ENCODE data around the gene TWIST2. TPM values are rescaled to one million over a fixed set of nuclear protein-coding genes. Genes with fewer than 3 reads are reported as not detected.

Gene TWIST2
- total and polyA plus RNA-seq, 2 donors, result 1.2 to 1.9 TPM

DNA sequence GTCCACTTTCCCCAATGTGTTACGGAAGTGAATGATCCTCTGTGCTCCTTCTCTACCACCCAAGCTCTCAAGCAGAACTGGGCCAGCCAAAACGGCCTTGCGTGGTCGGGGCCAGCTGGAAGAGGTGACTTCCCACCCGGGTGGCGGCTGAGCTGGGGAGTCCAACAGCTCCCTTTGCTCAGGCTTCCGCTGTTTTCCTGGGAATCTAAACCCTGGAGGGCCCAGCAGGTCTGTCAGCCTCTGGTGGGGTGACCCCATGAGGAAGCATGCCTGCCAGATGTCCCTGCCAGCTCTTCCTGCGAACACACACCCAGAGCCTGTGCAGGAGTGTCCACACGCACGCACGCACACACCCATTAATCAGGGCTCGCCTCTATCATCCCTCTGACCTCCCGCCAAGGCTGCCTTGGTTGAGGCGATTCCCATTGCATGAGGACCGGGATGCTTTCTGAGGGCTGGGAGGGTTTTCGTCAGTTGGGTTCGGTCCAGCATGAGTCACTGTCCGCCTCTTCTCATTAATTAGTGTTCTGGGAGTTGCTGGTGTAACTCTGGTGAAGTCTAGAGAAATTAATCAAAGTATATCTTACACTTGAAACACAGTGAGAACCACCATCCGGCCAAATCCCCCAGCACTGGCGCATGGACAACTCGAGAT lies 90.6 kb downstream of the TWIST2 start:
- Histone ChIP-seq H3K4me3 (ENCODE audit: low read length in 2 of 2) (no peak overlapping the region), H3K9me3 (ENCODE audit: control insufficient read depth in 2 of 2, insufficient read depth in 1 of 2, low read length in 1 of 2) (no peaks in the 10 kb centered on the region), H3K36me3 (ENCODE audit: control insufficient read depth in 2 of 2, insufficient read depth in 2 of 2, low read length in 1 of 2) (no peaks in the 10 kb centered on the region), H3K27ac (ENCODE audit: low read depth in 1 of 2, low read length in 1 of 2) (no peak overlapping the region), H3K4me1 (ENCODE audit: control insufficient read depth in 2 of 2, insufficient read depth in 2 of 2, low read length in 2 of 2) (no peaks in the 10 kb centered on the region), H3K27me3 (ENCODE audit: control insufficient read depth in 2 of 2, insufficient read depth in 1 of 2, low read length in 1 of 2) (no peaks in the 10 kb centered on the region)
- DNase-seq (ENCODE audit: low read depth in 6 of 9, low spot score in 9 of 9), result no peak
- 92% methylated on average over 21 of the region's 21 CpGs for WGBS

GRCh38 chr2:238939074-238939473 lies 91.2 kb downstream of the TWIST2 start:
- no peaks in the 10 kb centered on the region for H3K36me3 ChIP-seq (ENCODE audit: control insufficient read depth in 2 of 2, insufficient read depth in 2 of 2, low read length in 1 of 2)
- H3K27ac ChIP-seq (ENCODE audit: low read depth in 1 of 2, low read length in 1 of 2), result no peak overlapping the region
- DNase-seq (ENCODE audit: low read depth in 6 of 9, low spot score in 9 of 9), result no peak
- H3K4me3 ChIP-seq (ENCODE audit: low read length in 2 of 2), result no peak overlapping the region
- no peaks in the 10 kb centered on the region for H3K9me3 ChIP-seq (ENCODE audit: control insufficient read depth in 2 of 2, insufficient read depth in 1 of 2, low read length in 1 of 2)
- no peaks in the 10 kb centered on the region for H3K4me1 ChIP-seq (ENCODE audit: control insufficient read depth in 2 of 2, insufficient read depth in 2 of 2, low read length in 2 of 2)
- no peaks in the 10 kb centered on the region for H3K27me3 ChIP-seq (ENCODE audit: control insufficient read depth in 2 of 2, insufficient read depth in 1 of 2, low read length in 1 of 2)
- WGBS, result 92% methylated on average over 6 of the region's 6 CpGs

DNA sequence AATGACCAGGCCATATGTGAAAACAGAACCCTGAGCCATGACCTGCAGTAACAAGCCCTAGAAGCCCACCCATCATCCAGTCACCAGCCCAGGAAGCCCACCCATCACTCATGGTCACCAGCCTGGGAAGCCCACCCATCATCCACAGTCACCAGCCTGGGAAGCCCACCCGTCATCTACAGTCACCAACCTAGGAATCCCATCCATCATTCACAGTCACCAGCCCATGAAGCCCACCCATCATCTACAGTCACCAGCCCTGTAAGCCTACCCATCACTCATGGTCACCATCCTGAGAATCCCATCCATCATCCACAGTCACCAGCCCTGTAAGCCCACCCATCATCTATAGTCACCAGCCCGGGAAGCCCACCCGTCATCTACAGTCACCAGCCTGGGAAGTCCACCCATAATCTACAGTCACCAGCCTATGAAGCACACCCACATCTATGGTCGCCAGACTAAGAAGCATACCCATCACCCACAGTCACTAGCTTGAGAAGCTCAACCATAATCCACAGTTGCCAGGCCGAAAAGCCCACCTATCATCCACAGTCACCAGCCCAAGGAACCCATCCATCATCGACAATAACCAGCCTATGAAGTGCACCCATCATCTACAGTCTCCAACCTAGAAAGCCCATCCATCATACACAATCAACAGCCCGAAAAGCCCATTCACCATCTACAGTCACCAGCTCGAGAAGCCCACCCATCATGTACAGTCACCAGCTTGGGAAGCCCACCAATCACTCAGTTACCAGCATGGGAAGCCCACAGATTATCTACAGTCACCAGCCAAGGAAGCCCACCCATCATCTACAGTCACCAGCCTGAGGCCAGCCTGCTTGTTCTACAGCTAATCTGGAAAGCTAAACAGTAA lies 91.9 kb downstream of the TWIST2 start:
- Histone ChIP-seq H3K27ac (ENCODE audit: low read depth in 1 of 2, low read length in 1 of 2) (no peak overlapping the region), H3K4me1 (ENCODE audit: control insufficient read depth in 2 of 2, insufficient read depth in 2 of 2, low read length in 2 of 2) (no peaks in the 10 kb centered on the region), H3K36me3 (ENCODE audit: control insufficient read depth in 2 of 2, insufficient read depth in 2 of 2, low read length in 1 of 2) (no peaks in the 10 kb centered on the region), H3K9me3 (ENCODE audit: control insufficient read depth in 2 of 2, insufficient read depth in 1 of 2, low read length in 1 of 2) (no peaks in the 10 kb centered on the region), H3K4me3 (ENCODE audit: low read length in 2 of 2) (no peak overlapping the region), H3K27me3 (ENCODE audit: control insufficient read depth in 2 of 2, insufficient read depth in 1 of 2, low read length in 1 of 2) (no peaks in the 10 kb centered on the region)
- no peak for DNase-seq (ENCODE audit: low read depth in 6 of 9, low spot score in 9 of 9)
- 95% methylated on average over 8 of the region's 8 CpGs for WGBS

DNA sequence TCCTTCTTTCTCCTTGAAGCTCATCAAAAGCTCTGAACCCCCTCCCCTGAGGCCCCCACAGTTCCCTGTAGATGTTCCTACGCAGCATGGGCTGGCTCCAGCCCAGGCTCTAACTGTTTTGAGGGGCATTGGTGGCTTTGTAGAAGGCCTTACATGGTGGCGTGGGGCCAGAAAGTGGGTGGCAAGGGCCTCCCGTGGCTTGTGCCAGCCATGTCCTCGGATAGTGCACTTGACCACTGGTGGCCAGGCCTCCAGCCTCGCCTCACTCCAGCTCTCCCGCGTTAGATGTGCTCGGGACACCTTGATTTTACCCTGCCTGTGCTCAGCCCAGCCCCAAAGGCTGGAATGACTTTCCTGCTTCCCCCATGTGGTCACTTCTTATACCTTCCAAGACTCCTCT lies 92.9 kb downstream of the TWIST2 start:
- DNase-seq (ENCODE audit: low read depth in 6 of 9, low spot score in 9 of 9), result no peak
- Histone ChIP-seq H3K27me3 (ENCODE audit: control insufficient read depth in 2 of 2, insufficient read depth in 1 of 2, low read length in 1 of 2) (no peaks in the 10 kb centered on the region), H3K4me1 (ENCODE audit: control insufficient read depth in 2 of 2, insufficient read depth in 2 of 2, low read length in 2 of 2) (no peaks in the 10 kb centered on the region), H3K36me3 (ENCODE audit: control insufficient read depth in 2 of 2, insufficient read depth in 2 of 2, low read length in 1 of 2) (no peaks in the 10 kb centered on the region), H3K4me3 (ENCODE audit: low read length in 2 of 2) (no peak overlapping the region), H3K9me3 (ENCODE audit: control insufficient read depth in 2 of 2, insufficient read depth in 1 of 2, low read length in 1 of 2) (peaks cover 0 to 2% of the 10 kb centered on the region in 2 donors), H3K27ac (ENCODE audit: low read depth in 1 of 2, low read length in 1 of 2) (no peak overlapping the region)
- WGBS, result 85% methylated on average over 8 of the region's 8 CpGs

- Histone ChIP-seq H3K27me3 (ENCODE audit: control insufficient read depth in 2 of 2, insufficient read depth in 1 of 2, low read length in 1 of 2) (no peaks in the 10 kb centered on the region), H3K4me1 (ENCODE audit: control insufficient read depth in 2 of 2, insufficient read depth in 2 of 2, low read length in 2 of 2) (no peaks in the 10 kb centered on the region), H3K36me3 (ENCODE audit: control insufficient read depth in 2 of 2, insufficient read depth in 2 of 2, low read length in 1 of 2) (no peaks in the 10 kb centered on the region), H3K27ac (ENCODE audit: low read depth in 1 of 2, low read length in 1 of 2) (no peak overlapping the region), H3K9me3 (ENCODE audit: control insufficient read depth in 2 of 2, insufficient read depth in 1 of 2, low read length in 1 of 2) (peaks cover 0 to 7% of the 10 kb centered on the region in 2 donors), H3K4me3 (ENCODE audit: low read length in 2 of 2) (no peak overlapping the region)
- 80% methylated on average over 7 of the region's 7 CpGs for WGBS
- DNase-seq (ENCODE audit: low read depth in 6 of 9, low spot score in 9 of 9), result no peak
These were observed 93.4 kb downstream of the TWIST2 start for GRCh38 chr2:238941262-238941792.

- no peak for DNase-seq (ENCODE audit: low read depth in 6 of 9, low spot score in 9 of 9)
- Histone ChIP-seq H3K4me1 (ENCODE audit: control insufficient read depth in 2 of 2, insufficient read depth in 2 of 2, low read length in 2 of 2) (no peaks in the 10 kb centered on the region), H3K27me3 (ENCODE audit: control insufficient read depth in 2 of 2, insufficient read depth in 1 of 2, low read length in 1 of 2) (no peaks in the 10 kb centered on the region), H3K27ac (ENCODE audit: low read depth in 1 of 2, low read length in 1 of 2) (no peak overlapping the region), H3K9me3 (ENCODE audit: control insufficient read depth in 2 of 2, insufficient read depth in 1 of 2, low read length in 1 of 2) (peaks cover 0 to 15% of the 10 kb centered on the region in 2 donors), H3K4me3 (ENCODE audit: low read length in 2 of 2) (no peak overlapping the region), H3K36me3 (ENCODE audit: control insufficient read depth in 2 of 2, insufficient read depth in 2 of 2, low read length in 1 of 2) (no peaks in the 10 kb centered on the region)
- WGBS, result 90% methylated on average over 19 of the region's 19 CpGs
These were observed 94.3 kb downstream of the TWIST2 start for GRCh38 chr2:238942080-238942725.

DNA sequence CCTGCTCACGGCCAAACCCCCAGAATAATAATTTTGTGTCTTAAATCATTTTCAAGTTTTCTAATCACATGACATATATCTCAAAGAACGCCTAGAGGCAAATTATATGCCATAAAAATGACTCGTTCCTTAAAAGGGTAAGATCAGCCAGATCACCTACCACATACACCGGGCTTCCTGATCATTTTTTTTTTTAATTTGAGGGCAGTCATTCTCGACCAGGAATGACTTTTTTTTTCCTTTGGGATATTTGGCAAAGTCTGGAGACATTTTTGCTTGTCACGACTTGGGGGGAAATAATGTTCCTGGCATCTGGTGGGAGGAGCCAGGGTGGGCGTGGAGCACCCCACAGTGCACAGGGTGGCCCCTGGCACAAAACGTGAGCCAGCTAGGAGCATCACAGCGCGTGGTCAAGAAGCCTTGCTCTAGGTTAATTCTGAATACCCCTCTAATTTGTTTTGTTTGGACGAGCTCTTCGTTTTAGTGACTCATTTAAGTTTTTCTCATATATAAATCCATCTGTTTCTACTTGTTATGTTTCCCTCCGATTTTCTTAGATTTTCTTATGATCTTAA lies 94.9 kb downstream of the TWIST2 start:
- no peaks in the 10 kb centered on the region for H3K4me1 ChIP-seq (ENCODE audit: control insufficient read depth in 2 of 2, insufficient read depth in 2 of 2, low read length in 2 of 2)
- no peaks in the 10 kb centered on the region for H3K36me3 ChIP-seq (ENCODE audit: control insufficient read depth in 2 of 2, insufficient read depth in 2 of 2, low read length in 1 of 2)
- H3K4me3 ChIP-seq (ENCODE audit: low read length in 2 of 2), result no peak overlapping the region
- no peak for DNase-seq (ENCODE audit: low read depth in 6 of 9, low spot score in 9 of 9)
- H3K27ac ChIP-seq (ENCODE audit: low read depth in 1 of 2, low read length in 1 of 2), result no peak overlapping the region
- WGBS, result 81% methylated on average over 13 of the region's 13 CpGs
- H3K27me3 ChIP-seq (ENCODE audit: control insufficient read depth in 2 of 2, insufficient read depth in 1 of 2, low read length in 1 of 2), result no peaks in the 10 kb centered on the region
- H3K9me3 ChIP-seq (ENCODE audit: control insufficient read depth in 2 of 2, insufficient read depth in 1 of 2, low read length in 1 of 2), result peaks cover 0 to 15% of the 10 kb centered on the region in 2 donors

GRCh38 chr2:238943338-238944067 lies 95.6 kb downstream of the TWIST2 start:
- H3K4me1 ChIP-seq (ENCODE audit: control insufficient read depth in 2 of 2, insufficient read depth in 2 of 2, low read length in 2 of 2), result no peaks in the 10 kb centered on the region
- DNase-seq (ENCODE audit: low read depth in 6 of 9, low spot score in 9 of 9), result no peak
- H3K27ac ChIP-seq (ENCODE audit: low read depth in 1 of 2, low read length in 1 of 2), result no peak overlapping the region
- WGBS, result 89% methylated on average over 14 of the region's 14 CpGs
- no peak overlapping the region for H3K4me3 ChIP-seq (ENCODE audit: low read length in 2 of 2)
- H3K27me3 ChIP-seq (ENCODE audit: control insufficient read depth in 2 of 2, insufficient read depth in 1 of 2, low read length in 1 of 2), result no peaks in the 10 kb centered on the region
- no peaks in the 10 kb centered on the region for H3K36me3 ChIP-seq (ENCODE audit: control insufficient read depth in 2 of 2, insufficient read depth in 2 of 2, low read length in 1 of 2)
- peaks cover 0 to 15% of the 10 kb centered on the region in 2 donors for H3K9me3 ChIP-seq (ENCODE audit: control insufficient read depth in 2 of 2, insufficient read depth in 1 of 2, low read length in 1 of 2)
